H9 (cell line): ENCODE measurements around the gene NCAPG. TPM values are rescaled to one million over a fixed set of nuclear protein-coding genes. Genes with fewer than 3 reads are reported as not detected.

Experiments
- DNase-seq: peaks from one replicate; pipeline ENCODE4 v3.0.0-alpha.2; 2017
- H2AFZ ChIP-seq: one replicate; pipeline ENCODE4 v1.6.1; 2013; ENCODE audit warnings: mild to moderate bottlenecking, low read length, control low read depth, moderate library complexity
- H2AK5ac ChIP-seq: 2 replicates; pipeline ENCODE4 v1.6.1; 2013; ENCODE audit warnings: low read length, control low read depth, mixed read lengths; ENCODE audit not compliant: insufficient read length
- H2BK120ac ChIP-seq: one replicate; pipeline ENCODE4 v1.6.1; 2013; ENCODE audit warnings: low read depth, mild to moderate bottlenecking, low read length, control low read depth, inconsistent platforms; ENCODE audit not compliant: poor library complexity, severe bottlenecking
- H2BK12ac ChIP-seq: 2 replicates; pipeline ENCODE4 v1.6.1; 2013; ENCODE audit warnings: low read length, control low read depth, mixed read lengths, low read depth; ENCODE audit not compliant: insufficient read length
- H2BK15ac ChIP-seq: 2 replicates; pipeline ENCODE4 v1.6.1; 2013; ENCODE audit warnings: low read depth, low read length, control low read depth
- H2BK20ac ChIP-seq: one replicate; pipeline ENCODE4 v1.6.1; 2013; ENCODE audit warnings: low read depth, mild to moderate bottlenecking, low read length, control low read depth, inconsistent platforms; ENCODE audit not compliant: poor library complexity, severe bottlenecking
- H2BK5ac ChIP-seq: 2 replicates; pipeline ENCODE4 v1.6.1; 2013; ENCODE audit warnings: low read length, control low read depth, mixed read lengths; ENCODE audit not compliant: insufficient read length
- H3K14ac ChIP-seq: 2 replicates; pipeline ENCODE4 v1.6.1; 2013; ENCODE audit warnings: low read length, control low read depth; ENCODE audit not compliant: insufficient read depth
- H3K18ac ChIP-seq: 2 replicates; pipeline ENCODE4 v1.6.1; 2013; ENCODE audit warnings: low read depth, mild to moderate bottlenecking, mixed read lengths, low read length, control low read depth; ENCODE audit not compliant: insufficient read length
- H3K23ac ChIP-seq: 2 replicates; pipeline ENCODE4 v1.6.1; 2013; ENCODE audit warnings: low read length, control low read depth, mixed read lengths, low read depth; ENCODE audit not compliant: insufficient read length
- H3K23me2 ChIP-seq: 2 replicates; pipeline ENCODE4 v1.6.1; 2013; ENCODE audit warnings: low read depth, mild to moderate bottlenecking, mixed read lengths, low read length, control low read depth; ENCODE audit not compliant: insufficient read length, poor library complexity, severe bottlenecking
- H3K27ac ChIP-seq: 2 replicates; pipeline ENCODE4 v1.5.1; 2013; ENCODE audit warnings: low read length, control low read depth, mixed read lengths, low read depth; ENCODE audit not compliant: insufficient read length
- H3K27me3 ChIP-seq: 2 replicates; pipeline ENCODE4 v1.6.1; 2013; ENCODE audit warnings: low read length, control low read depth, inconsistent platforms; ENCODE audit not compliant: insufficient read depth
- H3K4ac ChIP-seq: 2 replicates; pipeline ENCODE4 v1.6.1; 2013; ENCODE audit warnings: low read depth, mild to moderate bottlenecking, control low read depth, inconsistent platforms, low read length, moderate library complexity
- H3K4me1 ChIP-seq: 2 replicates; pipeline ENCODE4 v1.6.1; 2013; ENCODE audit warnings: low read length, control low read depth, inconsistent platforms; ENCODE audit not compliant: insufficient read depth
- H3K4me2 ChIP-seq: 2 replicates; pipeline ENCODE4 v1.6.1; 2013; ENCODE audit warnings: low read length, control low read depth, mixed read lengths; ENCODE audit not compliant: insufficient read length, insufficient read depth
- H3K56ac ChIP-seq: 2 replicates; pipeline ENCODE4 v1.6.1; 2013; ENCODE audit warnings: low read depth, mild to moderate bottlenecking, mixed read lengths, low read length, control low read depth; ENCODE audit not compliant: insufficient read length
- H3K79me1 ChIP-seq: 2 replicates; pipeline ENCODE4 v1.6.1; 2013; ENCODE audit warnings: low read depth, mild to moderate bottlenecking, moderate library complexity, low read length, control low read depth, inconsistent platforms; ENCODE audit not compliant: insufficient read depth, poor library complexity, severe bottlenecking
- H3K79me2 ChIP-seq: 2 replicates; pipeline ENCODE4 v1.6.1; 2013; ENCODE audit warnings: low read length, control low read depth, inconsistent platforms; ENCODE audit not compliant: insufficient read depth
- H3K9ac ChIP-seq: 2 replicates; pipeline ENCODE4 v1.6.1; 2013; ENCODE audit warnings: low read length, control low read depth, mixed read lengths; ENCODE audit not compliant: insufficient read length; ENCODE audit errors: extremely low read depth
- H3K9me3 ChIP-seq: one replicate; pipeline ENCODE4 v1.6.1; 2013; ENCODE audit warnings: low read depth, low read length, inconsistent platforms; ENCODE audit not compliant: control insufficient read depth
- H3T11ph ChIP-seq: one replicate; pipeline ENCODE4 v1.6.1; 2013; ENCODE audit warnings: mild to moderate bottlenecking, low read length, control low read depth, inconsistent platforms
- H4K20me1 ChIP-seq: one replicate; pipeline ENCODE4 v1.6.1; 2013; ENCODE audit not compliant: control insufficient read depth, insufficient read length, insufficient read depth
- H4K5ac ChIP-seq: 2 replicates; pipeline ENCODE4 v1.6.1; 2013; ENCODE audit warnings: low read depth, mild to moderate bottlenecking, mixed read lengths, low read length, control low read depth; ENCODE audit not compliant: insufficient read length
- H4K8ac ChIP-seq: replicated peaks from 2 replicates; pipeline ENCODE4 v1.6.1; 2013; ENCODE audit warnings: low read length, control low read depth, mixed read lengths, low read depth; ENCODE audit not compliant: insufficient read length
- H4K91ac ChIP-seq: 2 replicates; pipeline ENCODE4 v1.6.1; 2013; ENCODE audit warnings: low read depth, mild to moderate bottlenecking, moderate library complexity, mixed read lengths, low read length, control low read depth; ENCODE audit not compliant: insufficient read length
- H3K27ac Mint-ChIP-seq, 3 experiments: 2 replicates in 2 of 3; 3 replicates in 1 of 3; pipeline ENCODE4 v1.8.0; 2020 to 2021; ENCODE audit warnings: mixed read lengths in 3 of 3, mild to moderate bottlenecking in 1 of 3, moderate library complexity in 1 of 3
- H3K27me3 Mint-ChIP-seq: 2 replicates; pipeline ENCODE4 v1.8.0; 2021; ENCODE audit warnings: low read depth, mild to moderate bottlenecking, moderate library complexity, mixed read lengths
- H3K36me3 Mint-ChIP-seq, 3 experiments: 2 replicates in 2 of 3; 3 replicates in 1 of 3; pipeline ENCODE4 v1.8.0; 2020 to 2021; ENCODE audit warnings: low read depth in 3 of 3, mixed read lengths in 3 of 3; ENCODE audit not compliant: insufficient read depth in 1 of 3
- H3K4me1 Mint-ChIP-seq, 2 experiments: 2 replicates each; pipeline ENCODE4 v1.8.0; 2020; ENCODE audit warnings: mixed read lengths in 2 of 2
- H3K4me3 Mint-ChIP-seq, 2 experiments: 2 replicates in 1 of 2; 3 replicates in 1 of 2; pipeline ENCODE4 v1.8.0; 2020 to 2021; ENCODE audit warnings: mild to moderate bottlenecking in 2 of 2, mixed read lengths in 2 of 2, moderate library complexity in 1 of 2
- H3K9me3 Mint-ChIP-seq, 2 experiments: 2 replicates in 1 of 2; 3 replicates in 1 of 2; pipeline ENCODE4 v1.8.0; 2020; ENCODE audit warnings: mild to moderate bottlenecking in 2 of 2, mixed read lengths in 2 of 2, moderate library complexity in 1 of 2
- WGBS: extraction: QIAGEN DNeasy Blood & Tissue Kit; methylation state at CpG from one replicate; pipeline ENCODE4 v1.1.7; 2013; ENCODE audit warnings: missing lambda C conversion rate, low lambda C conversion rate, mixed read lengths; ENCODE audit not compliant: insufficient read length; ENCODE audit errors: extremely low coverage; 5-methylcytosine and 5-hydroxymethylcytosine counted together
- total RNA-seq: library from RNA; stranded (reverse); gene quantifications from 2 replicates; pipeline ENCODE4 v1.2.1, GENCODE V29; 2021
- TF ChIP-seq, protein P1 (sequence below): fragments of 200-600 bp; sonication (generic); conservative IDR thresholded peaks from 3 replicates; pipeline ENCODE4 v1.8.0; 2021; ENCODE audit warnings: antibody characterized with exemption, mild to moderate bottlenecking

The NCAPG gene
- total RNA-seq, 1 experiment from 2014 or later, result 48.8 TPM

DNA sequence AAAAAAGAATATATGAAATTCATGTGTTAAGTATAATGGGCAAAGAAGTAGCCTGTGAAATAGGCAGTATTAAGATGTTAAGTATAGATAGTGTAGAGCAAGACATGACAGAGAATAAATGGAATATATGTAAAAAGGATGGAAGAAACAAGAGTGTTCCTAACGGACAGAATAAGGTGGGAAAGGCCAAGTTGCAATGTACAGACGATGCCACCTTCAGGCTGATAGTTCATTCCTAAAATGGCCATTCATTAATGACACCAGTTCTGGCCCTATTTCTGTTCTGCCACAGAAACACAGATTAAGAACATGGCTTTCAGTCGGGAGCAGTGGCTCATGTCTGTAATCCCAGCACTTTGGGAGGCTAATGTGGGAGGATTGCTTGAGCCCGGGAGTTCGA lies 24.9 kb upstream of the NCAPG start:
- peaks cover 10% of the 10 kb centered on the region for H3K23me2 ChIP-seq
- no peak overlapping the region for H3T11ph ChIP-seq
- TF ChIP-seq, protein P1, sequence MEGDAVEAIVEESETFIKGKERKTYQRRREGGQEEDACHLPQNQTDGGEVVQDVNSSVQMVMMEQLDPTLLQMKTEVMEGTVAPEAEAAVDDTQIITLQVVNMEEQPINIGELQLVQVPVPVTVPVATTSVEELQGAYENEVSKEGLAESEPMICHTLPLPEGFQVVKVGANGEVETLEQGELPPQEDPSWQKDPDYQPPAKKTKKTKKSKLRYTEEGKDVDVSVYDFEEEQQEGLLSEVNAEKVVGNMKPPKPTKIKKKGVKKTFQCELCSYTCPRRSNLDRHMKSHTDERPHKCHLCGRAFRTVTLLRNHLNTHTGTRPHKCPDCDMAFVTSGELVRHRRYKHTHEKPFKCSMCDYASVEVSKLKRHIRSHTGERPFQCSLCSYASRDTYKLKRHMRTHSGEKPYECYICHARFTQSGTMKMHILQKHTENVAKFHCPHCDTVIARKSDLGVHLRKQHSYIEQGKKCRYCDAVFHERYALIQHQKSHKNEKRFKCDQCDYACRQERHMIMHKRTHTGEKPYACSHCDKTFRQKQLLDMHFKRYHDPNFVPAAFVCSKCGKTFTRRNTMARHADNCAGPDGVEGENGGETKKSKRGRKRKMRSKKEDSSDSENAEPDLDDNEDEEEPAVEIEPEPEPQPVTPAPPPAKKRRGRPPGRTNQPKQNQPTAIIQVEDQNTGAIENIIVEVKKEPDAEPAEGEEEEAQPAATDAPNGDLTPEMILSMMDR, result no peak; the same call in 2 of the 3 replicates
- H2BK15ac ChIP-seq, result no peak overlapping the region
- H2BK120ac ChIP-seq, result no peak overlapping the region
- no peak overlapping the region for H3K23ac ChIP-seq
- H2BK20ac ChIP-seq, result no peak overlapping the region
- Mint-ChIP-seq H3K27me3 (peaks cover 32% of the 10 kb centered on the region), H3K4me3 (no peak overlapping the region), H3K4me1 (peaks cover 8 to 9% of the 10 kb centered on the region in 2 experiments), H3K36me3 (no peaks in the 10 kb centered on the region), H3K9me3 (no peaks in the 10 kb centered on the region), H3K27ac (no peak overlapping the region)
- no peaks in the 10 kb centered on the region for H3K4me1 ChIP-seq
- no peak overlapping the region for H3K4me2 ChIP-seq
- H4K5ac ChIP-seq, result no peak overlapping the region
- WGBS, result no CpG with 5 or more reads among the region's 5 CpGs
- H3K4ac ChIP-seq, result no peak overlapping the region
- no peak overlapping the region for H4K8ac ChIP-seq
- H2AFZ ChIP-seq, result no peak overlapping the region
- H4K20me1 ChIP-seq, result no peaks in the 10 kb centered on the region
- H3K27me3 ChIP-seq, result peaks cover 16% of the 10 kb centered on the region
- H3K9me3 ChIP-seq, result no peaks in the 10 kb centered on the region
- no peaks in the 10 kb centered on the region for H3K79me1 ChIP-seq
- no peak for DNase-seq
- no peak overlapping the region for H3K56ac ChIP-seq
- no peak overlapping the region for H2BK12ac ChIP-seq
- H3K27ac ChIP-seq, result no peak overlapping the region
- H2BK5ac ChIP-seq, result no peak overlapping the region
- H2AK5ac ChIP-seq, result no peak overlapping the region
- H3K14ac ChIP-seq, result no peak overlapping the region
- H3K79me2 ChIP-seq, result no peaks in the 10 kb centered on the region
- no peak overlapping the region for H3K9ac ChIP-seq
- no peak overlapping the region for H3K18ac ChIP-seq
- H4K91ac ChIP-seq, result no peak overlapping the region
